Stimulated activated CD8-positive, alpha-beta memory T cell treated with anti-CD3 and anti-CD28 coated beads, Interleukin-4, amount 100 ng/mL, for 1 hour (primary cell): ENCODE measurements around the gene ING2.
"Not testable (repeated sequence)": the region's sequence is repeated elsewhere in the genome, so short reads cannot be mapped to it uniquely, and the experiment has no call there.

Source experiments
- DNase-seq, 2 donors: peaks; one replicate each; pipeline ENCODE4 v3.0.0-alpha.2; 2020; ENCODE audit warnings: low read depth in 2 of 2, low spot score in 1 of 2

ING2 gene, protein sequence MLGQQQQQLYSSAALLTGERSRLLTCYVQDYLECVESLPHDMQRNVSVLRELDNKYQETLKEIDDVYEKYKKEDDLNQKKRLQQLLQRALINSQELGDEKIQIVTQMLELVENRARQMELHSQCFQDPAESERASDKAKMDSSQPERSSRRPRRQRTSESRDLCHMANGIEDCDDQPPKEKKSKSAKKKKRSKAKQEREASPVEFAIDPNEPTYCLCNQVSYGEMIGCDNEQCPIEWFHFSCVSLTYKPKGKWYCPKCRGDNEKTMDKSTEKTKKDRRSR

DNA sequence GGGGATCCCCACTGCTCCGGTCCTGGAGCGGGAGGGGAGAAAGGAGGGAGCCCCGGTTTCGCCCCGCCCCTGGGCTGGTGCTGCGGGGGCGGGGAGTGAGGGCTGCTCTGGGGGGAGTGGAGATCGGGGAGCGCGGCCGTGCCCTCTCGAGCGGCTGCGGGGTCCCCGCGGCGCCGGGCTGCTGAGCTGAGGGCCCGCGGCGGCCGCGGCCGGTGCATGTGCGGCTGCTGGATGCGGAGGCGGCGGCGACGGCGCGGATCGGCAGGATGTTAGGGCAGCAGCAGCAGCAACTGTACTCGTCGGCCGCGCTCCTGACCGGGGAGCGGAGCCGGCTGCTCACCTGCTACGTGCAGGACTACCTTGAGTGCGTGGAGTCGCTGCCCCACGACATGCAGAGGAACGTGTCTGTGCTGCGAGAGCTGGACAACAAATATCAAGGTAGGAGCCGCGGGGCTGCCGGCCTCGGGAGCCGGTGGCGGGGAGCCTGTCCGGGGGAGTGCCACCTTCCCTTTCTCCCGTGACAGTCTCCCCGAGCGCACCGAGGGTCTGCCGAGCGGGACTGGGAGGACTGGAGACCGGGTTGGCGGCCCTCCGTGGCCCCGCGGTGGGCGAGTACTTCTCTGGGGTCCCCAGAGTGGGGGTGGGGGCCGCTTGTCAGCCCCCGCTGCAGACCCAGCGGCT is at the start of gene ING2:
Gene ING2 (plus strand): TSS at position 129 of the 681 bp plus-strand sequence. CDS start 138 bp downstream, at position 267.
- peak in 1 of 2 donors; percentile 14 for DNase-seq

DNA sequence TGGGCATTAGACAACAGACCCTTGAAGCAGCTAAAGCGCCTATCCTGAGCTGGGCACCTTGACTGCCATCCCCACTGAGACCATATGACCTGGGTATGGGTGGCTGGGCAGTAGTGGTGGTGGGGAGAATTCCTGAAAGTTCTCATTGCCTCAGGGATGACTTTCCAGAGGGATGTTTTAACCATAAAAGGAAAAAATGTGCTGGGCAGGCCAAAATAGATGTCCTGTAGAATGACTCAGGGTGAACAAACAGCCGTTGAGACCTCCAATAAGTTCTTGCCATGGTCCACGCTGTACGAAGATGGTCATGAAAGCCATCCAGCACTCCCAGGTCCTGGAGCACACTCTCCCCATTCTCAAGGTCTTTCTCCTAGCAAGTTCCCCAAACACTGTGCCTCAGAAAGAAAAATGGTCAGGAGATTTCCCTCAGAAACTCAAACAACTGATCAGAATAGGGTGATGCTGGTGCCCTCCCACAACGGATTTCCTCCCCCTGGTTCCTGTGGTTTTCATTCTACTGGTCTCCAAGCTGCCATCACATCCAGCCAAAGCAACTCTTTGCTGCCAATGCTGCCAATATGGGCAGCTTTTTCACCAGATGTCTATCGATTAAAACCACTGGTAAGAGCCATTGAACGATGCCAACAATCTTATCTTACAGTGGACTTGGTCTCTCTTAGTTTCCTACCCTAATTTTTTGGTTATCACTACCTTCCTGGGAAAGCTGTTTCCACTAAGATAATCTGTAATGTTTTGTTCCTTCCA is 49.2 kb upstream of the ING2 start:
- DNase-seq, result no peak

DNA sequence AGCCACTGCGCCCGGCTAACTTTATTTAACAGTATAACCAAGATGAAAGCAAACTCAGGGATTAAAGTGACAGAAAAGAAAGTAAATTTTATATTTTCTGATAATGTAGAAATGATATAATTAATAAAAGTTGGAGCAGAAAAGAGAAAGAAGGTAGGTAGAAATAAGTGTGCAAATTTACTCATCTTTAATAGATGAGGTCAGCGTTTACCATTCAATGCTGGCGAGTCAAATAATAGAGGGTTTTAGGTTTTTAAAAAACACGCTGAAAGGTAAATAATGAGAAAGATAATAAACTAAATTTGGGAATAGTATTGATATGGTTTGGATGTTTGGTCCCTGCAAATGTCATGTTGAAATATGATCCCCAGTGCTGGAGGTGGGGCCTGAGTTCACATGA is 46.9 kb upstream of the ING2 start:
- no peak for DNase-seq

DNA sequence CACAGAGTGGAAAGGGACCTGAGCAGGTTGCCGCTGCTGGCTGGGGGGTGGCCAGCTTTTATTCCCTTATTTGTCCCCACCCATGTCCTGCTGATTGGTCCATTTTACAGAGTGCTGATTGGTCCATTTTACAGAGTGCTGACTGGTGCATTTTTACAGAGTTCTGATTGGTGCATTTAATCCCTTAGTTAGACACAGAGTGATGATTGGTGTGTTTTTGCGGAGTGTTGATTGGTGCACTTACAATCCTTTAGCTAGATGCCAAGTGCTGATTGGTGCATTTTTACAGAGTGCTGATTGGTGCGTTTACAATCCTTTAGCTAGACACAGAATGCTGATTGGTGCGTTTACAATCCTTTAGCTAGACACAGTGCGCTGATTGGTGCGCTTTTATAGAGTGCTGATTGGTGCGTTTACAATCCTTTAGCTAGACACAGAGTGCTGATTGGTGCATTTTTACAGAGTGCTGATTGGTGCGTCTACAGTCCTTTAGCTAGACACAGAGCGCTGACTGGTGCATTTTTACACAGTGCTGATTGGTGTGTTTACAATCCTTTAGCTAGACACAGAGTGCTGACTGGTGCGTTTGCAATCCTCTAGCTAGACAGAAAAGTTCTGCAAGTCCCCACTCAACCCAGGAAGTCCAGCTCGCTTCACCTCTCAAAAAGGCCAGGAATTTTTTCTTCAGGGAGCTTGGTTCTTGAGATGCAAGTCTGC is 40.8 kb upstream of the ING2 start:
- DNase-seq, result not testable (repeated sequence)

DNA sequence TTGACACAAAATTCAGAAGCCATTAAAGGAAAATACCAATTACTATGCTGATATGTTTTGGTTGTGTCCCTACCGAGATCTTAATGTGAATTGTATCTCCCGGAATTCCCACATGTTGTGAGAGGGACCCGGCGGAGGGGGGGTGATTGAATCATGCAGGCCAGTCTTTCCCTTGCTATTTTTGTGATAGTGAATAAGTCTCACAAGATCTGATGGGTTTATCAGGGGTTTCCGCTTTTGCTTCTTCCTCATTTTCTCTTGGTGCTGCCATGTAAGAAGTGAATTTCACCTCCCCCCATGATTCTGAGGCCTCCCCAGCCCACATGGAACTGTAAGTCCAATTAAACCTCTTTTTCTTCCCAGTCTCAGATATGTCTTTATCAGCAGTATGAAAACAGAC is 39.0 kb upstream of the ING2 start:
- not testable (repeated sequence) for DNase-seq

DNA sequence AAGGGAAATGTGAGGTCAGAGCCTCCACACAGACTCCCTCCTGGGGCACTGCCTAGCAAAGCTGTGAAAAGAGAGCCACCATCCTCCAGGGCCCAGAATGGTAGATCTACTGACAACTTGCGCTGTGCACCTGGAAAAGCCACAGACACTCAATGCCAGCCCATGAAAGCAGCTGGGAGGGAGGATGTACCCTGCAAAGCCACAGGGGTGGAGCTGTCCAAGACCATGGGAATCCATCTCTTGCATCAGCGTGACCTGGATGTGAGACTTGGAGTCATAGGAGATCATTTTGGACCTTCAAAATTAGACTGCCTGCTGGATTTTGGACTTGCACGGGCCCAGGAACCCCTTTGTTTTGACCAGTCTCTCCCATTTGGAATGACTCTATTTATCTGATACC is 37.6 kb upstream of the ING2 start:
- no peak for DNase-seq

DNA sequence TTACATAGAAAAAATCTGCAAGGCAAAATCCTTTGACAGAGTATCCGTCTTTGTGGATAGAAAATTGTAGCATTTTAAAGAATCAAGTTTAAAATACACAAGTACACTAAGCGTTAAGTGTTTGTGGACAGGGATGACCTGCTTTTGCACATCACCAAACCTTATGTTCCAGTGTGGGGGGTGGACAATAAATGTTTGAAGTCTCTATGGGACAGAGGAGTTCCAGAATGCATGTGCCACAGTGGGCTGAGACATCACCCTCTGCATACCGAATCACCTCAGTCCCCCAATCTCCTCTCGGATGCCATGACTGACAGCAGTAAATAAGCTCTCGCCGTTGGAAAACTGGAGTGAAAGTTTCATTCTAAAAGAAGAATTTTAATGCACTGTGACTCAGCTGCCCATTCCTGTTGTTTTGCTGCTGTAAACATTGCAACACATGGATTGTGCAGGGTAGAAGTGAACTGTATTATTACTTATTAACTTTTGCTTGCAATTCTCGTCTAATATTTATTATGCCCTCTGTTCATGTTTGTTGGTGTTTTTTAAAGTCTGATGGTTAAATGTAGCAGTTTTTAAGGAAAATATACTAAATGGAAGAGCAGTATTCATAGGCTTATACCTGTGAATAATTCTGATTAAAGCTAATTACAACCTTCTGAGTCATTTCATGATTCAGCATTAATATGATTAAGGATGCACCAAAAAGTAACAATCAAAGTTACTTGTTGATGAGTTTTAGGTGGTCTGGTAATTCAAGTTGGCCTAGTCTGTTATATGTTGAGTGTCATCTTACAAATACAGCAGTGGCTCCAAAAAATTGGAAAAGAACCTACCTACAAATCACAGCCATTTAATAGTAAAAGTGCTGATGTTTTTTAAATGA is 36.4 kb upstream of the ING2 start:
- DNase-seq, result no peak

DNA sequence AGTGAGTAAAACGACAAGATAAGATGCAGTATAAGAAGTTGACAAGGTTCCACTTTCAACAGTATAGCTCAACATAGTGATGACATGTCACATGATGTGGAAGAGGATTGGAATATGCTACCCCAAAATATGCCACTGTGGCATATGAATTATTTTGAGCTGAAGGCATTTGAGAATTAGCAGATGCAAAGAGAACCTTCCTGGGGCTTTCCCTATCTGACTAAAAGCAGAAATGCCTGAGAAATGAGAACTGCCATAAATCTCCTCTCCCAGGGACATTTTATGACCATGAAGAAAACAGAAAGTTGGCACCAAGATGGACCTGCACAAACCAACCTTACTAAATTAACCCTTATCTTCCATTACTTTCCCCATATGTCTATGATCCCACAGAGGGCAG is 35.6 kb upstream of the ING2 start:
- DNase-seq, result no peak

DNA sequence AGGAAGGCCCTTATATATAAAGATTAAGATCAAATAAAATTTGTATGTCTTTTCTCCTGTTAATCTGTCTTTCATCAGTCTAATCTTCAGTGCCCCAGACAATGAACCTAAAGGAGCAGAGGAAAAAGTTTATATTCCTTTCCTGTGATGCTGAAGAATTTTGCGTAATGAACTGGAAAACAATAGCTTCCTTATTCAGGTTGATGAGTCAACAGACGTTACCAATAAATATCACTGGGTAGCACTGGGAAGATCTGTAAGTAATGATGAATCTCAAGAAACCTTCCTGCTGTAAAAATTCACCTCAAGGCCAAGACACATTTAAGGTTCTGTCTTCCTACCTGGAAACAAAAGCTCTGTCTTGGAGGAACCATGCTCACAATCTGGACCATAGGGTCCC is 34.9 kb upstream of the ING2 start:
- DNase-seq, result no peak

DNA sequence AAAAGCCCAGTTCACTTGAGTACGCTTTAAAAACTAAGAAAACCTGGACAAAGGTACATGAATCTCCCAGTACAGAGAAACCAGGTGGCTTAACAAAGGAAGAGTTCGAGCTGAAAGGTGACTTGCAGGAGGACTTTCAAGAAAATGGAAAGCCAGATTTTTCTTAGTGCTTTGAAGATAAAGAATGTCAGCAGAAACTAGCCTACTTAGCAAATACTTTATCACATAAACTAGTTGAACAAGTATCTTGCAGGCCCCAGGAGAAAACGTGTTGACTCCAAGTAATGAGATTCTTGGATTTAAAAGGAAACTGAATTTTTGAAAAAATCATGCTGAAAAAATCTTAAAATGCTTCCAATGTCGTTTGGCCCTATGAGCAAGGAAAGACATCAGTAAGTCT is 34.0 kb upstream of the ING2 start:
- DNase-seq, result no peak

DNA sequence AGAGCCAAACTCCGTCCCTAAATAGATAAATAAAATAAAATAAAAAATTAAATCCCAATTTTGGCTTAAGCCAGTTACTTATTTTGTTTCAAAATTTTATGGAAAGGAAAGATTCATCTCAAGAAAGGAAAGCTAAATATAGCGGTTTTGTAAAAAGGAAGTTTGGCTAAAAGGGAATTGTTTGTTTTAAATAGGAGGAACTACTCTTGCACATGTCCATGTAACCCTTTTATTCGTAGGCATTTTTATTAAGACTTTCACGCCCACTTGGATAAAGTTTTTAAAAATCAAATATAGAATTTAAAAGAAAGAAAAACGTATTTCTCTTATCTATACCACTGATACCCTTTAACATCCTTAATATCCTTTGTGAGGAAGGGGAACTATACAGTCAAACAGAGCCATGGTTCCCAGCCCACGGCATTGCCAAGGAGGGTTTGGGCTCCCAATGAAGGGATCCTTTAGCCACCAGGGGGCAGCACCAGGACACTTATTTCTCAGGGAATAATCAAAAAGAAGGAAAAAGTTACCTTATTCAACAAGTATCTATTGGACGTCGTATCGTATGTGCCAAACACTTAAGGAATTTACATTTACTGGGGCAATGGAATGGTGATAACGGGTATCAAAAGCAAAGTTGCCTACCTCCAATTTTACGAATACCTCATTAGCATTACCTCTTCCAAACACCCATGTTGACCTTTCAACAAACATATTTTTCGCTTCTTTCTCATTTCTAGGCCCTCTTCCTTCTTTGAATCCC is 32.7 kb upstream of the ING2 start:
- DNase-seq, result peak; percentile 73 to 77

DNA sequence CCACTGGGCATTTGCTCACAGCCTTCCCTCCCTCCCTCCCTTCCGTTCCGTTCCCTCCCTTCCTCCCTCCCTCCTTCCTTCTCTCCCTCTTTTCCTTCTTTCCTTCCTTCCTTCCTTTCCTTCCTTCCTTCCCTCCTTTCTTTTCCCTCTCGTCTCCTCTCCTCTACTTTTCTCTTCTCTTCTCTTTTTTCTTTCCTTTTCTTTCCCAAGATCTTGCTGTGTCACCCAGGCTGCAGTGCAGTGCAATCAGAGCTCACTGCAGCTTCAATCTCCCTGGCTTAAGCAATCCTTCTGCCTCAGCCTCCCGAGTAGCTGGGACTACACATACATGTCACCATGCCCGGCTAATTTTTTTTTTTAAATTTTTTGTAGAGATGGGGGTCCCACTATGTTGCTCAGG is 26.7 kb upstream of the ING2 start:
- DNase-seq, result no peak

DNA sequence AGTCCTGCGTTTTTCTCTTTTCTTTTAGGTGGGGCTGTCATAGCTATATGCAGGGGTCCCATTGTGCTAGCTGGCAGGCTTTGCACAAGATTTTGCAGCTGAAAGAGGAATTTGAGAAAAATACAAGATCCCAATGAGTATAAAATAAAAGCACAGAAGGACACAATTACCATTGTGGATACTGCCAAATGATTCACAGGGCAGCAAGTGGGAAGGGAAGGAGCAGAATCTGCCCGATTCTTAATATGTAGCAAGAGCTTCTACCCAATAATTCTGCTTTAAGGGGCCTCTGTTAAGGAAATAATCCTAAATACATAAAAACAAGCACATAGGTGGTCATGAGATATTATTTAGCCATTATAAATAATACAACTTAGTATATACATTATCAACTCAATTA is 25.9 kb upstream of the ING2 start:
- no peak for DNase-seq

DNA sequence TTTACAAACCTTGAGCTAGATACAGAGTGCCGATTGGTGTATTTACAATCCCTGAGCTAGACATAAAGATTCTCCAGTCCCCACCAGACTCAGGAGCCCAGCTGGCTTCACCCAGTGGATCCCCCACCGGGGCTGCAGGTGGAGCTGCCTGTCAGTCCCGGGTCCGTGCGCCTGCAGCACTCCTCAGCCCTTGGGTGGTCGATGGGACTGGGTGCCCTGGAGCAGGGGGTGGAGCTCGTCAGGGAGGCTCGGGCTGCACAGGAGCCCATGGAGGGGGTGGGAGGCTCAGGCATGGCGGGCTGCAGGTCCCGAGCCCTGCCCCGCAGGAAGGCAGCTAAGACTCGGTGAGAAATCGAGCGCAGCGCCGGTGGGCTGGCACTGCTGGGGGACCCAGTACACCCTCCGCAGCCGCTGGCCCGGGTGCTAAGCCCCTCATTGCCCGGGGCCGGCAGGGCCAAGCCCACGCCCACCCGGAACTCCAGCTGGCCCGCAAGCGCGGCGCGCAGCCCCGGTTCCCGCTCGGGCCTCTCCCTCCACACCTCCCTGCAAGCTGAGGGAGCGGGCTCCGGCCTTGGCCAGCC is 22.3 kb upstream of the ING2 start:
- not testable (repeated sequence) for DNase-seq

DNA sequence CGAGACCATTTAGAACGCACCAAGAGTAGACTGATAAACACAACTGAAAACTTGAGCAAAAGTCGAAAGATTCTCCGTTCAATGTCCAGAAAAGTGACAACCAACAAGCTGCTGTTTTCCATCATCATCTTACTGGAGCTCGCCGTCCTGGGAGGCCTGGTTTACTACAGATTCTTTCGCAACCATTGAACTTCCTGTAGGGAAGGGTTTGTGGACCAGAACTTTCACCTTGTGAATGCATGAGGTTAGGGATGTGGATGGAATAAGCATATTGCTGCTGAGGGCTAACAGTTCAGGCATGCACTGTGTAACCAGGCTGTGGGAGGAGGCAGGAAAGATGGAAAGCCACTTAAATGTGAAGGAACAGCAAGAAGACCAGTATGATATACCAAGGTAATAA is 20.9 kb upstream of the ING2 start:
- no peak for DNase-seq

DNA sequence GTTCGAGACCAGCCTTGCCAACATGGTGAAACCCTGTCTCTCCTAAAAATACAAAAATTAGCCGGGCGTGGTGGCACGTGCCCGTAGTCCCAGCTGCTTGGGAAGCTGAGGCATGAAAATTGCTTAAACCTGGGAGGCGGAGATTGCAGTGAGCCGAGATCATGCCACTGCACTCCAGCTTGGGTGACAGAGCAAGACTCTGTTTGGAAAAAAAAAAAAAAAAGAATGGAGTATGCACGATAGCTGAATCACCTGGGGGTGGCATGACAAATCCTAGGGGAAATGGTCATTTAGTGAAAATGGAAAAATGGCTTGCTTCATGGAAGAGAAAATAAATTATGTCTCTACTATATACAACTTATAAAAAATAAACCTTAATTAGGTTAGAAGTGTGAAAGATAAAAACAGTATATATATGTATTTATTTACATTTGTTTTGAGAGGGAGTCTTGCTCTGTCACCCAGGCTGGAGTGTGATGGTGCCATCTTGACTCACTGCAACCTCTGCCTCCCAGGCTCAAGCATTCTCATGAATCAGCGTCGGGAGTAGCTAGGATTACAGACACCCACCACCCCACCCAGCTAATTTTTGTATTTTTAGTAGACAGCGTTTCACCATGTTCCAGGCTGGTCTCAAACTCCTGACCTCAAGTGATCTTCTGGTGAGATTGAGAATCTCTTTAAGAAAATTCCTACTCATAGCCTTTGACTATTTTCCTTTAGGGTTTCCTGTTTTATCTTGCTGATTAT is 19.3 kb upstream of the ING2 start:
- no peak for DNase-seq

DNA sequence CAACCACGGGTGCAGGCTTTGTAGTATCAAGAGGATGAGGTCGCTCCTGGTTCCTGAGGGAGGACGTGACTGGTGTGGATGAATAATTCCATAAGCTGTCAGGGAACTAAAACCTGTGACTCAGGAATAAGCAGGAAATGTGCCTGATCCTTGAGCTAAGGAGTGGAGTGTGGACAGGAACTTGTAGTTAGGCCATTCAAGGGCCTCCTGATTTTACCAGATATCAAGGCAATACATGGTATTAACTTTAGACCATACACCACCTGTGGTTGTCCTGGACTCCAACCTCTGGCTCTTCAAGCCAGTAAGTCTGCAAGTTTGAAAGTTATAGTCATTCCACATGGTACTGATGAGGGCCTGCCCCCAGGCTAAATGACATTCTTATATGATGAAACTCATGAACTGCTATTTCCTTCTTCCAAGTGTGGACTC is 12.1 kb upstream of the ING2 start:
- DNase-seq, result no peak

DNA sequence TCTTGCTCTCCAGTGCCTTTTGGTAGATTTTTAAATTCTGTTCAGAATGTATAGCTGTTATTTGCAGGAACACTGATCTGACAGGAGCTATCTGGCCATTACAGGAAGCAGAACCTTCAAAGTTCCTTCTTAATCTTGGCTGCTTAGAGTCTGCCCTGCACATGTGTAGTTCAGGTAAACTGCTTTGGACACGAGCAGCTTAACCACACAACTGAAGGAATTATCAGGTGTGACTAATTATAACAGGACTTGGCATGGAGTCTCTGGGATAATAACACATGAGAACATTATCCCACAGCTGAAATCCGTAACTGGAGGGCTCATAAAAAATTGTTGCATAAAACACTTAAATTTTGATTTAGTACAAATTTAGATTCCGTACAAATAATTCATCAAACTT is 11.6 kb upstream of the ING2 start:
- DNase-seq, result no peak

DNA sequence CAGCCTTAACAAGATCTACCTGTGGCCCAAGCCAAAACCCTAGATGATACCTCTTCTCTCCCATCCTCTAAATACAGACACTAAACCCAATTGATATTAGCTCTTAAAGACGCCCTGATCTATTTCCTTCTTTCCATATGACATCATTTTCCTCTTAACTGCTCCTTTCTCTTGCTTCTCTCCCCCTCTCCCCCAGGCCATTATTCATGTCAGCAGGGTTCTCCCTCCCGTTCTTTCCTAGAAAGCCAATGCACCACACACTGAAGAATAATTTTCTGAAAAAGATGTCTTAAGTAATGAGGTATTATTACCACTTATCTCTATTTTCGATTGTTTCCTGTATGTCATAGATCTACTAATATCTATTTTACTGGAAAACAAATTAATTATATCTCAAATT is 9.7 kb upstream of the ING2 start:
- DNase-seq, result no peak
